Kidney glomerular epithelial cell (primary cell): ENCODE data around the gene MEIS3.
A peak's percentile ranks its signal among the peaks of the same experiment; 100 is the strongest.

Source experiments
- DNase-seq: peaks from one replicate; lab custom pipeline; 2025; lab: John Stamatoyannopoulos, UW

Gene MEIS3

DNA sequence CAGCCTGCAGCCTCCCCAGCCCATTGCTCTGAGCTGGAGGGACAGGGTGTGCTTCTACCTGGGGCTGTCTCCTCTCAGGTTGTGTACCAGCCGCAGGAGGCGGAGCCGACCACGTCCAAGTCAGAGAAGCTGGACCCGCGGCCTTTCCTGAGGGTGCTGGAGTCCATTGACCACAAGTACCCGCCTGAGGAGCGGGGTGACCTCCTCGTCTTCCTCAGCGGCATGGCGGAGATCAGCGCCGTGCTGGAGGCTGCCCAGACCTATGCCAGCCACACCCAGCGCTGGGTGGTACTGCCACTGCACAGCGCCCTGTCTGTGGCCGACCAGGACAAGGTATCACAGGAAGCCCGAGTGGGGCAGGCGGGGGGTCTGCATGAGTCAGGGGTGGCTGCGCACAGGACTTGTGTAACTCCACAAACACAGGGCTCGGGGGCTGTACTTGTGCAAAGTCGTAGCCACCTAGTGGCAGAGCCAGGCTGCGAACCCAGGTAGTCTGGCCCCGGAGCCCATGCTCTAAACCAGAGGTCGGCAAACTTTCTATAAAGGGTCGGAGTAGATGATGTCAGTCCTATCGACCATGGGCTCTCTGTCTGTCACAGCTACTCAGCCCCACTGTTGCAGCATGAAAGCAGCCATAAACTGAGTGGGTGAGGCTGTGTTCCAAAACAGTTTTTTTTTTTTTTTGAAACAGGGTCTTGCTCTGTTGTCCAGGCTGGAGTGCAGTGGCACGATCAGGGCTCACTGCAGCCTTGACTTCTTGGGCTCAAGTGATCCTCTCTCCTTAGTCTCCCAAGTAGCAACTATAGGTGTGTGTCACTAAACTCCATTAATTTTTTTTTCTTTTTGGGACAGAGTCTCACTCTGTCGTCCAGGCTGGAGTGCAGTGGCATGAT is 61.3 kb downstream of the MEIS3 start:
- no peak for DNase-seq

DNA sequence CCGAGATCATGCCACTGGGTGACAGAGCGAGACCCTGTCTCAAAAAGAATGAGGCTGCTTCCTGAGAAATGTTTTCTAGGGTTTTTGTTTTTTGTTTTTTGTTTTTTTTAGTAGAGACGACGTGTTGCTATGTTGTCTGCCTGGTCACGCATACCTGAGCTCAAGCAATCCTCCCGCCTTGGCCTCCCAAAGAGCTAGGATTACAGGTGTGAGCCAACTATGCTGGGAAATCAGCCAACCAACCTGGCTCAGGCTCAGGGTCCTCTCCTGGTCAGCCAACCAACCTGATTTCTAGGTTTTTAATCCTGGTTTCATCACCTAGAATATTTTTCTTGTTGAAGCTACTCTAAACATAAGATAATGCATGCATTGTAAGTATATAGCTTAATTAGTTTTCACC is 62.4 kb downstream of the MEIS3 start:
- DNase-seq, result peak; percentile 41

DNA sequence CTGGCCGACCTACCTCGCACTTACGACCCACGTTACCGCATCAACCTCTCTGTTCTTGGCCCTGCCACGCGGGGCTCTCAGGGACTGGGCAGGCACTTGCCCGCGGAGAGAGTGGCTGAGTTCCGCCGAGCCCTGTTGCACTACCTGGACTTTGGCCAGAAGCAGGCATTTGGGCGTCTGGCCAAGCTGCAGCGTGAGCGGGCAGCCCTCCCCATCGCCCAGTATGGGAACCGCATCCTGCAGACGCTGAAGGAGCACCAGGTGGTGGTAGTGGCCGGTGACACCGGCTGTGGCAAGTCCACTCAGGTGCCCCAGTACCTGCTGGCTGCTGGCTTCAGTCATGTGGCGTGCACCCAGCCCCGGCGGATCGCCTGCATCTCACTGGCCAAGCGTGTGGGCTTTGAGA is 66.0 kb downstream of the MEIS3 start:
- DNase-seq, result no peak
